ENCODE data around the gene WNT9A.
"Not testable (repeated sequence)": the region's sequence is repeated elsewhere in the genome, so short reads cannot be mapped to it uniquely, and the experiment has no call there.

The WNT9A gene

GRCh38 chr1:227885648-227886502 is 61.9 kb downstream of the WNT9A start:
- no peak for DNase-seq

GRCh38 chr1:227885135-227885647 is 62.5 kb downstream of the WNT9A start:
- DNase-seq = no peak

GRCh38 chr1:227884370-227885134 is 63.2 kb downstream of the WNT9A start:
- DNase-seq = no peak

- no peak for DNase-seq
Measured at GRCh38 chr1:227883641-227884301, 64.0 kb downstream of the WNT9A start.

GRCh38 chr1:227883073-227883520 is 64.6 kb downstream of the WNT9A start:
- no peak for DNase-seq

- DNase-seq = no peak
Measured at GRCh38 chr1:227880342-227880924, 67.3 kb downstream of the WNT9A start.

- not testable (repeated sequence) for DNase-seq
Measured at GRCh38 chr1:227877810-227878209, 69.9 kb downstream of the WNT9A start.

- DNase-seq = not testable (repeated sequence)
Measured at GRCh38 chr1:227871892-227872291, 75.8 kb downstream of the WNT9A start.

GRCh38 chr1:227870366-227870765 is 77.4 kb downstream of the WNT9A start:
- DNase-seq = no peak

- DNase-seq = no peak
Measured at GRCh38 chr1:227869851-227870305, 77.9 kb downstream of the WNT9A start.

GRCh38 chr1:227869279-227869842 is 78.4 kb downstream of the WNT9A start:
- no peak for DNase-seq
